GM19023 (cell line): ENCODE results near the gene TTC33.
"Not testable (repeated sequence)": the region's sequence is repeated elsewhere in the genome, so short reads cannot be mapped to it uniquely, and the experiment has no call there.

ENCODE experiments used
- ATAC-seq: cut with Tn5 transposase; IDR thresholded peaks from one replicate; pipeline ENCODE4 v1.9.1; 2021; ENCODE audit warnings: mild to moderate bottlenecking, moderate library complexity; ENCODE audit not compliant: unreplicated experiment

TTC33 gene

GRCh38 chr5:40656091-40656490 is 99.7 kb downstream of the TTC33 start:
- ATAC-seq: not testable (repeated sequence)

GRCh38 chr5:40655138-40655537 is 100.6 kb downstream of the TTC33 start:
- no peak for ATAC-seq

DNA sequence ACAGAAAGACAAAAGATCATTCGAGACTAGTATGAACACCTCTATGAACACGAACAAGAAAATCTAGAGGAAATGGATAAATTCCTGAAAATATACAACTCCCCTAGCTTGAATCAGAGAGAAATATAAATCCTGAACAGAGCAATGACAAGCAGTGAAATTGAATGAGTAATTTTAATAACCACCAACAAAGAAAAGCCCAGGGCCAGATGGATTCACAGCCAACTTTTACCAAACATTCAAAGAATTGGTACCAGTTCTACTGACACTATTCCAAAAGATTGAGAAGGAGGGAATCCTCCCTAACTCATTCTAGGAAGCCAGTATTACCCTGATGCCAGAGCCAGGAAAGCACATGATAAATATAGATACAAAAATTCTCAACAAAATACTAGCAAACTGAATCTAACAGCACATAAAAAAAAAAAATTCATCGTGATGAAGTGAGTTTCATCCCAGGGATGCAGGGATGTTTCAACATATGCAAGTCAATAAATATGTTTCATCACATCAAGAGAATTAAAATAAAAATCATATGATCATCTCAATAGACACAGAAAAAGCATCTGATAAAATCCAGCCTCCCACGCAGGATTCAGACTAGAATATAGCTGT is 101.3 kb downstream of the TTC33 start:
- ATAC-seq: no peak

GRCh38 chr5:40653221-40654022 is 102.3 kb downstream of the TTC33 start:
- ATAC-seq: peak; percentile 36

DNA sequence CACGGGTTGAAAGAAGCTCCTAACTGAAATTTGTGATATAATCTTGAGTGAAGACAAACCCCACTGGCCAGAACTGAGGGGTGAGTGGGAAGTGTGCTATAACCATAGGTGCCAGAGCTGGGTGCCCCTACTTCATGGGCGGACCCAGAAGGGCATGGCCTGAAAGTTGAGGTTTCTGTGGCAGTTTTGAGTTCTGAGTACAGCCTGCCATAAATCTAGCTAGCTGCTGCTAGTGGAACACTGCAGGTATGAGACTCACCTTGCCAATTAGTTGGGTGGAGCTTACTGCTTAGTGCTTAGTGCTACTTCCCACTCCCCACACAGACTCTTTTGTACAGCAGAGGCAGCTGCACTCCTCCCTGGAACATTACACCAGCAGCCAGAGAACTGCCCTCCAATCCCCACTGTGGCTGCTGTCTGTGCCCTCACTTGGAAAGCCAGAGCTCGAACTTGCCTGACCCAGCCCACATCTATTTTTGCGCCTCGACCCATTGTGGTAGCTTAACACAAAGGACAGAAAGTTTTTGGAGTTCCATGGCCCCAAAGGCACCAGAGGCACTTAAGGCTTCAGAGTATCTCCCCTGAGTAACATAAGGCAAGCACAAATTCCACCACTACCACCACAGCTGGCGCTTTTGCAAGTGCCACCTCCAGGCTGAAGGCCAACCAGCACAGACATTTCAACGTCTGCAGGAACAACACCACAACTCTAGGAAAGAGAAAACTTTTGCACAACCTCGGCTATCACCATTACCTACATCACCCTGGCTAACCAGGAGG is 103.1 kb downstream of the TTC33 start:
- no peak for ATAC-seq

GRCh38 chr5:40651201-40651600 is 104.6 kb downstream of the TTC33 start:
- no peak for ATAC-seq

DNA sequence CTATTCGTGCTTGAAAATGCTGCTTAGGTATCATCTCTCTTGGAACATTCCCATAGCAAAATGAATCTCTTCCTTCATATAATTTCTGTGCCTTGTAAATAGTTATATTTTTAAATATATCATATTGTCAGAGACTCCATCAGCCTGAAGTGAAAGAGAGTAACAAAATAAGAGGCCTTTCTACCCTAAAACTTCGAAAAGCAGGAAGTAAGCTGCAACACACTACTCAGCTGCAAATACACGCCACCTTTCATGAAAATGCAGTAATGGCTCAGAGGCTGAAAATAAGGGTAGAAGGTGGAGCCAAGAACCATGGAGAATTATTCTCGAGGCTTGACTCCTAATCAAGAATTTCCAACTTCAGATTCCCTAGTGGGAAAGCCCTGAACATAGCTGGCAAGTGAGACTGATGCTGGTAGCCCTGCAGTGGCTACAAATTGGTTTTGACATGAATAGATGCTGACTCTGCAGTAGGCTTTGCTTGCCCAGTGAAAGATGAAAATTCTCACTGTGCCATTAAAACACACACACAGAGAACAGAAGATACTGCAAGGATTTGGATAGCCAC is 106.2 kb downstream of the TTC33 start:
- ATAC-seq: no peak

DNA sequence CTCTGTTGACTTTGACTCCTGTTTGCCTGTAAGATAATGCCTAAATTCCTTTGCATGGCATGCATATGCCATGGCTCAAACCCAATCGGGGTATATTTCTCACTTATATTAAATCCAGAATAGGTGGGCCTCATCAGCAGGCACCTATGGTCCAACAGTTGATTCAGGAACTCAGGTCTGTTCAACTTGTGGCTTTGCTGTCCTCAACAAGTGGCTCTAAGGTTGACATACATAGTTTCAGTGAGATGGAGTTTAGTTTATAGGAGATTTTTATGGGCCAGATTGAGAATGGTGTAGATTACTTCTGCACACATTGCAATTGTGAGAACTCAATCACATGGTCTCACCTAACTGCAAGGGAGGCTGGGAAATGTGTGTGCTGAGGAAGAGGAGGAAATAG is 107.6 kb downstream of the TTC33 start:
- no peak for ATAC-seq

- ATAC-seq: no peak
Measured at GRCh38 chr5:40646266-40646665, 109.5 kb downstream of the TTC33 start.

DNA sequence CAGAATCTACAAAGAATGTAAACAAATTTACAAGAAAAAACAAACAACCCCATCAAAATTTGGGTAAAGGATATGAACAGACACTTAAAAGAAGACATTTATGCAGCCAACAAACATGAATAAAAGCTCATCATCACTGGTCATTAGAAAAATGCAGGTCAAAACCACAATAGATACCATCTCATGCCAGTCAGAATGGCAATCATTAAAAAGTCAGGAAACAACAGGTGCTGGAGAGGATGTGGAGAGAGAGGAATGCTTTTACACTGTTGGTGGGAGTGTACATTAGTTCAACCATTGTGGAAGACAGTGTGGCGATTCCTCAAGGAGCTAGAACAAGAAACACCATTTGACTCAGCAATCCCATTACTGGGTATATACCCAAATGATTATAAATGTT is 116.2 kb downstream of the TTC33 start:
- not testable (repeated sequence) for ATAC-seq

DNA sequence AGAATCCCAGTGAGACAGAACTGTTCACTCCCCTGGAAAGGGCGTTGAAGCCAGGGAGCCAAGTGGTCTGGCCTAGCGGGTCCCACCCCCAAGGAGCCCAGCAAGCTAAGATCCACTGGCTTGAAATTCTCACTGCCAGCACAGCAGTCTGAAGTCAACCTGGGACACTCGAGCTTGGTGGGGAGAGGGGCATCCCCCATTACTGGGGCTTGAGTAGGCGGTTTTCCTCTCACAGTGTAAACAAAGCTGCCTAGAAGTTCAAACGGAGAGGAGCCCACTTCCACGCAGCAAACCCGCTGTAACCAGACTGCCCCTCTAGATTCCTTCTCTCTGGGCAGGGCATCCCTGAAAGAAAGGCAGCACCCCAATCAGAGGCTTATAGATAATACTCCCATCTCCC is 121.2 kb downstream of the TTC33 start:
- ATAC-seq: no peak

- ATAC-seq: no peak
Measured at GRCh38 chr5:40634154-40634553, 121.6 kb downstream of the TTC33 start.

DNA sequence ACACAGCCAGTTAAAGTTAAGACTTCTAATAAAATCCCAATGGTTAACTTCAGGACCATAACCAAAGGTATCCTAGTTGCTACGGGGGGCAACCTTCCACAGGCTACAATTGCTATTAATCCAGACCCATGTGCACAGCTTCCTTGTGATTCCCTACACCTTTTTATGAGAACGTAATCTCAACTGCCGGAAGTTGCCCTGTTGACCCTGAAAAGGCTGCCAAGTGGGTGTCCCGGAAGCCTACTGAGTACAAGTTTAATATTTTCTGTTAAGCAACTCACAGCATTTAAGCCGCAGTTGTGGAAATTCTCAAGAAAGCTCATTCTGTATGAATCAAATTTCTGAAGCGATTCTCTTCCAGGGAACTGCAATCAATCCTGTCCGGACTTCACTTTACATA is 124.5 kb downstream of the TTC33 start:
- ATAC-seq: no peak

GRCh38 chr5:40630126-40630525 is 125.6 kb downstream of the TTC33 start:
- no peak for ATAC-seq

DNA sequence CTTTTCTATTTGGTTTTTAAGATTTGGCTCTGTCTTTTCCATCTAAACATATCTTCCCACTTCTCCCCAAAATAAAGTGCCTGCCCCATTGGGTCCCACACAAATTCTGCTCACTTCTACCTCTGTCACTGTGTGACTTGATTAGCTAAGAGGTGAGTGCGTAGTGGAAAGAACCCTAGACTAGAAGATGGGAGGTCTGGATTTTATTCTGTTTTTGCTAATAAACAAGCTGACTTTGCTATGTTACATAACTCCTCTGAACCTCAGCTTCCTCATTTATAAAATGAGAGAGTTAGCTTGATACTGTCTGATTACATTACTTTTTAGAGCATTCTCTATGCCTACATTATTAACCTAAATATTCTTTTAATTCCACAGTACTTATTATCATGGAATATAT is 127.4 kb downstream of the TTC33 start:
- no peak for ATAC-seq

DNA sequence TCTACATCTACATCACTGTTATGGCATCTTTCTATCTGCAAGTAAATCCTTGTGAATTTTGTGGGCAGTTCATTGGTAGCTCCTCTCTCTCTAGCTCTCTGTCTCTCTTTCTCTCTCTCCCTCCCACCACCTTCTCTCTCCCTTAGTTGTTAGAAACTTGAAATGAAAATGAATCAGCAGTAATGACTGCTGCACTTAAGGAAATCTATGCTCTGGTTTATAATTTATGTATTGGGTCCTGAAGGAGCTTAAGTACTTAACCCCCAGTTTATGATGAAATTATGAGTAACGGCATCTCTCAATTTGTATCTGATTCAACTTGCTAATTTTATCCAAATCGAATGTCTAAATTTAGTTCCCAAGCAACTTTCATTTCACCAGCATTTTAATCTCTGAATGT is 128.1 kb downstream of the TTC33 start:
- no peak for ATAC-seq

DNA sequence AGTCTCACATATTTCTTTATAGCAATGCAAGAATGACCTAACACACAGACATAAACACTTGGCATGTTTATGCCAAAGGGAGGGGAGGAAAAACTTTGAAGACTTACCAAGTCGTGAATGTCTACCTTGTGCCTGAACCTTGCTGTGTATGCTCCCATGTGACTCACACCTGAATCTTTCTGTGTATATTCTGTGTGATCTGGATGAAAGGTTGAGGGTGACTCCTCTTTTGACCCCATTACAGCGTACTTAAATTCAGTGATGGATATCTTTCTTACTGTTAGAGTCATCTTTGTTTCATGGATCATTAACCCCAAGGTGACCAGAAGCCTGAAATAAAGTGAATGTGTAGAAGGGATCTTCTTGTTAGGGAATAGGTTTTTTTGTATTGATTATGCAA is 129.0 kb downstream of the TTC33 start:
- no peak for ATAC-seq

DNA sequence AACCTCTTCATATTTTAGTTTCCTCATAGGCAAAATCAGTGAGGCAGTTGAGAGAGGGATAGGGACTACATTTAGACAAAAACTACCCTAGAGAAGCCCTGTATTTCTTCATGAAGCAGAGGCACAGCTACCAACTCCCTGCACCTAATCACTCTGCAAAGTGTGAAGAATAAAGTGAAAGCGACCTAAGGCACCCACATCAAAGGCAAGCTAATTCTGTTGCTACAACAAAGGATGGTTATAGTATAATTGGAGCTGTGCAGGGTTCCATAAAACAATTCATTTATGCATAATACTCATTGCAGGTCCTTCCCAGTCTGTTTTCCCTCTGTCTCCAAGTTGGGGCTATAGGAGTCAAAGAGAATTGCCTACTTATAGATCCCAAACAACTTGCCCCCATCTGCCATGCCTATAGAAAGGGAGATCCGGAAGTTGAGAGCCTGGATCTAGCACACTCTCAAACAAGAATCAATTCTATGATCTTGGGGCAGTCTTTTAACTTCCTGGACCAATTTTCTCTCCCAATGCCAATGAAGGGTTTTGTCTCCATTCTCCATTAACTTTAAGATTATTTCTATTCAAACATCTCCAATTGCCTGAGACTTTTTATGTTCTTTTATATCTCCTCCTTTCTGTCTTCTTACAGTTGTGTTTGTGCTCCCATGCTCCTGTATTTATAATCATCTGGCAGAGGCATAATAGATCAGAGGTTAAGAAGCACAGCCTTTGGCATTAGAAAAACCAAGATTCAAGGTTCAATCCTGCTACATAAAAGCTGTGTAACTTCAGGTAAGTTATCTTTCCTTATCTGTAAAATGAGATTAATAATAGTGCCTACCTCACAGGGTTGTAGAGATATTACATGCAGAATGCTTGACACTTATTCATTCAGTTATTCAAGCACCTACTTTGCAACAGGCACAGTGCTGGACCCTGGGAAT is 132.0 kb downstream of the TTC33 start:
- ATAC-seq: no peak

DNA sequence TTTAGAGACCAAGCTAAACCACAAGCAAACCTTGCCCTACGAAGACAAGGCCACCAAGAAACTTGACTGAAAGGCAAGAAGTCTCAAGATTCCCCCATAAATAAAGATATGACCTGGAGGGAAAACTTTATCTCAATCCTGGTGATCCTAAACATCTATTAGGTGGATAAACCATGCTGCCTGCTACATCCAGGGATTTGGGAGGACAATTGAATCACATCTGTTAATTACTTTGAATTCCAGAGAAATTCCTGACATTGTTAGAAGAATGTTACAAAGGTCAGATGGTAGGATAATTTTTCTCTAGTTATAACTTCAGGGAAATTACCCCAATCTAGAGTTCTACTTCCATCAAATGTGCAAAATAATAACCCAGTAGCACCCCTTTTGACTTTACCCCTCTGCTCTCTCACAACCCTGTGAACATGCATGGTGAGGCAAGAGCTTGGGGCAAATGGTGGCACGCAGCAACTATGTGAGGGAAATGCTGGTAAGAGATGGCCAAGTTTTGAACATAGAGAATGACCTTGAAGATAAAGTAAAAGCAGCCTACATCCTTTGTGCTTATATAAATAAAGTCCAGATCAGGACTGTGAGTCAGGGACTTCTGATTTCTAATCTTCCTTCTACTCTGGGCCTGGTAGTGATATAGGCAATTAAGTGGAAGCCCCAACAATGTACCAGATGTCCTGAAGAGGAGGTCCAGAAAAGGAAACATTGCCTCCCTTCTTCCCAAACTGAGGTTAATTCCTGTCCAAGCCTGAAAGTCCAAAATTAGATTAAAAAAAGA is 133.1 kb downstream of the TTC33 start:
- ATAC-seq: no peak

GRCh38 chr5:40619421-40619820 is 136.3 kb downstream of the TTC33 start:
- ATAC-seq: no peak
